Mesendoderm (in vitro differentiated cells): Measurements from ENCODE around the gene PGGT1B.

ENCODE experiments used
- DNase-seq: peaks from one replicate; pipeline ENCODE4 v3.0.0; 2013
- H2AK5ac ChIP-seq: 2 replicates; pipeline ENCODE4 v1.6.1; 2013; ENCODE audit warnings: low read length, inconsistent platforms
- H2BK120ac ChIP-seq: 2 replicates; pipeline ENCODE4 v1.6.1; 2013; ENCODE audit warnings: low read depth, mild to moderate bottlenecking, low read length, moderate library complexity, mixed read lengths
- H2BK15ac ChIP-seq: replicated peaks from 2 replicates; pipeline ENCODE4 v1.6.1; 2013; ENCODE audit warnings: low read depth, mild to moderate bottlenecking, moderate library complexity
- H2BK5ac ChIP-seq: 2 replicates; pipeline ENCODE4 v1.6.1; 2013; ENCODE audit warnings: low read length, inconsistent platforms
- H3K18ac ChIP-seq: 2 replicates; pipeline ENCODE4 v1.6.1; 2013; ENCODE audit warnings: mild to moderate bottlenecking, low read length, mixed read lengths
- H3K23ac ChIP-seq: one replicate; pipeline ENCODE4 v1.6.1; 2013; ENCODE audit warnings: low read length
- H3K27ac ChIP-seq: 2 replicates; pipeline ENCODE4 v1.5.1; 2013; ENCODE audit warnings: low read depth, mild to moderate bottlenecking, inconsistent platforms, low read length, moderate library complexity
- H3K27me3 ChIP-seq: 2 replicates; pipeline ENCODE4 v1.6.1; 2013; ENCODE audit warnings: low read length, control low read depth, mild to moderate bottlenecking, inconsistent platforms; ENCODE audit not compliant: insufficient read depth, poor library complexity
- H3K36me3 ChIP-seq: 2 replicates; pipeline ENCODE4 v1.6.1; 2013; ENCODE audit warnings: low read length, inconsistent platforms; ENCODE audit not compliant: control insufficient read depth, insufficient read depth
- H3K4ac ChIP-seq: one replicate; pipeline ENCODE4 v1.6.1; 2013; ENCODE audit warnings: low read depth, mild to moderate bottlenecking, low read length, moderate library complexity
- H3K4me1 ChIP-seq: 2 replicates; pipeline ENCODE4 v1.6.1; 2013; ENCODE audit warnings: low read depth, low read length, inconsistent platforms; ENCODE audit not compliant: control insufficient read depth
- H3K4me2 ChIP-seq: 2 replicates; pipeline ENCODE4 v1.6.1; 2013; ENCODE audit warnings: low read length
- H3K4me3 ChIP-seq: 2 replicates; pipeline ENCODE4 v1.5.1; 2013; ENCODE audit warnings: mild to moderate bottlenecking, low read length
- H3K56ac ChIP-seq: one replicate; pipeline ENCODE4 v1.6.1; 2013; ENCODE audit warnings: low read length
- H3K79me1 ChIP-seq: 2 replicates; pipeline ENCODE4 v1.6.1; 2013; ENCODE audit warnings: low read length, inconsistent platforms
- H3K79me2 ChIP-seq: 2 replicates; pipeline ENCODE4 v1.6.1; 2013; ENCODE audit warnings: mild to moderate bottlenecking, low read length; ENCODE audit not compliant: control insufficient read depth, insufficient read depth
- H3K9ac ChIP-seq: 2 replicates; pipeline ENCODE4 v1.6.1; 2013; ENCODE audit warnings: low read length, inconsistent platforms
- H4K5ac ChIP-seq: one replicate; pipeline ENCODE4 v1.6.1; 2013; ENCODE audit warnings: low read length
- H4K8ac ChIP-seq: one replicate; pipeline ENCODE4 v1.6.1; 2013; ENCODE audit warnings: low read depth, mild to moderate bottlenecking, control low read depth, low read length, moderate library complexity
- WGBS: extraction: QIAGEN DNeasy Blood & Tissue Kit; methylation state at CpG from one replicate; pipeline ENCODE4 v1.1.7; 2013; ENCODE audit warnings: low lambda C conversion rate, missing lambda C conversion rate; ENCODE audit not compliant: insufficient coverage; ENCODE audit errors: extremely low coverage; 5-methylcytosine and 5-hydroxymethylcytosine counted together

Gene PGGT1B

DNA sequence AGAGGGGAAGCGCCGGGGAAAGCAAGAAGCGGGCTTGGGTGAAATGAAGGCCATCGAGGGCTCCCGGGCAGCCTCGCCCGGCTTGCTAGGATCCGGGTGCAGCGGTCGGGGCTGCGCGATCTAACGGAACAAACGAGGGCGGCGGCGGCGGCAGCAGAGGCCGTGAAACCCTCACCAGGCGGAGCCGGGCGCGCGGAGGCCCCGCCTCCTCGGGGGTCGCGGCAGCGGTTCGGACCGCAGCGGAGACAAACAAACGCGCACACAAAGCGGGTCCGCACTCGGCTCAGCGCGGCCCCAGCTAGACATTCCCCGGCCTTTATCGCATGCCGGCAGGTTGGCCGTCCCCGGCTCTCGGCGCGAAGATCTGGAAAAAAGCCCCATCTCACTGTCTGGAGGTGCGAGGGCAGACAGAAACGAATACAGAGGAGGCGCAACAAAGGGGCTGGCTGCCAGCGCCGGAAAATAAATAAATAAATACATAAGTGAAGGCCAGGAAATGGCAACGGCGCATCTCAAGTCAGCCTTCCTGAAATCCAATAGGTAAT, 82.4 kb downstream of the PGGT1B start:
- no peaks in the 10 kb centered on the region for H3K79me1 ChIP-seq
- H3K36me3 ChIP-seq, result no peaks in the 10 kb centered on the region
- H2BK15ac ChIP-seq, result no peak overlapping the region
- H3K56ac ChIP-seq, result peak overlapping the region; percentile 65
- H3K23ac ChIP-seq, result no peak overlapping the region
- no peak overlapping the region for H2AK5ac ChIP-seq
- H3K79me2 ChIP-seq, result no peaks in the 10 kb centered on the region
- no peak overlapping the region for H3K4ac ChIP-seq
- no peak overlapping the region for H4K5ac ChIP-seq
- DNase-seq, result peak; percentile 62
- no peak overlapping the region for H3K18ac ChIP-seq
- no peak overlapping the region for H2BK120ac ChIP-seq
- H3K4me3 ChIP-seq, result peak overlapping the region; percentile 18
- H2BK5ac ChIP-seq, result no peak overlapping the region
- no peaks in the 10 kb centered on the region for H3K4me1 ChIP-seq
- WGBS, result no CpG with 5 or more reads among the region's 54 CpGs
- H3K27ac ChIP-seq, result no peak overlapping the region
- H4K8ac ChIP-seq, result no peak overlapping the region
- peak overlapping the region; percentile 92 for H3K4me2 ChIP-seq
- peak overlapping the region; percentile 51 for H3K9ac ChIP-seq
- peaks cover 31% of the 10 kb centered on the region for H3K27me3 ChIP-seq

DNA sequence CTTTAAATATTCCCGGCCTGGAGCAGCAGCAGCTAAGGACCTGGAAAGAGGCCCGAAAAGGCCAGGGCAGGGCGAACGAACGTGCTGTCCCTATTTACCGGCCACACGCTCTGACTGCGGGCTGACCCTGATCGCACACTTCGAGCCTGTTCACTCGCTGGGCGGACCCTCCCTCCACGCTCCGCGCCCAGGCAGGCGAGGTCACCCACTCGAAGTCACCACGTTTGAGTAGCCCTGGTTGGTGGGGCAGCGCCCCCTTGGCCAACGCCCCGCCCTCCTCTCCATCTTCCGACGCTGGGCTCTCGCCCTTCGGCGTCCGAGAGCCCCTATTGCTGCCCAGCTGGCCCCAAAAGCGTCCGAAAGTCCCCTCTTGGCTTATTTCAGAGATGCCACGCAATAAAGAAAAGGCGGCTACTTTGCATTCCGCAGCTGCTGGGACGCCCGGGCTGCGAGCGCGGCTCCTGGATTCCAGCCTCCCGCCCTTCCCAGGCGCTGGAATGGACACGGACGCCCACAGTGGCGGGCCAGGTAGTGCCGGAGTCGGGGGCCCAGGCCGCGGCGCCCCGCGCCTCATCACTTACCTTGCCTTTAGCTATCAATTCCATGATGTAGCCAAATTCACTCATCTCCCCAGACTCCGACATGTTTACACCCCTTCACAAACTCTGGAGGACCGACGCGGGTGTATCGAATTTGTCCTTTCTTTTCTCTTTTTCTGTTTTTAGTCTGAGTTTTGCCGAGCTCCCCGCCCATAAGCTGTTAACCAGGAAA, 83.1 kb downstream of the PGGT1B start:
- Histone ChIP-seq H3K56ac (peak overlapping the region; percentile 72), H3K4me2 (peak overlapping the region; percentile 92), H3K27me3 (peaks cover 31% of the 10 kb centered on the region), H3K79me2 (no peaks in the 10 kb centered on the region), H2BK15ac (no peak overlapping the region), H3K4me3 (peak overlapping the region; percentile 10), H2BK5ac (no peak overlapping the region), H2AK5ac (no peak overlapping the region), H4K5ac (no peak overlapping the region), H3K36me3 (no peaks in the 10 kb centered on the region), H3K4ac (no peak overlapping the region), H3K23ac (no peak overlapping the region), H3K4me1 (no peaks in the 10 kb centered on the region), H3K18ac (no peak overlapping the region), H3K9ac (peak overlapping the region; percentile 55), H3K79me1 (no peaks in the 10 kb centered on the region), H3K27ac (no peak overlapping the region), H2BK120ac (no peak overlapping the region), H4K8ac (no peak overlapping the region)
- peak; percentile 45 for DNase-seq
- no CpG with 5 or more reads among the region's 56 CpGs for WGBS

DNA sequence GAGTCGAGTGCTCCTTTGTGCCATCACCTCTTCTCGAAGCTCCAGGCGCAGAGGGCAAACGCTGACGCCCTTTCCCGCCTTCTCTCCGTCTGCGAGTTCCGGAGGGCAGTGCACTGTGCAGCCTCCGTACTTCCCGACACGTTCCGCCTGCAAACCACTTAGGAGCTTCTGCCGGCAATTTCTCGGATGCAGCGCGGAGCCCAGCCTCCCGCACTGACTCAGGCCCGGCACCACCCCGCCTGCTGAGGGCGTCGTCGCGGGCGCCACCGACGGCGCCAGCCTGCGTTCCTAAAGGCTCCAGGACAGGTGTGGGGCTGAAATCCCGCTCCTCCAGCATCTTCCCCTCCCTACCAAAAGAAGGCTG, 83.7 kb downstream of the PGGT1B start:
- Histone ChIP-seq H2BK120ac (no peak overlapping the region), H3K4me2 (peak overlapping the region; percentile 92), H3K79me2 (no peaks in the 10 kb centered on the region), H3K23ac (no peak overlapping the region), H3K79me1 (no peaks in the 10 kb centered on the region), H3K18ac (no peak overlapping the region), H3K9ac (peak overlapping the region; percentile 55), H4K5ac (no peak overlapping the region), H3K4ac (no peak overlapping the region), H3K27ac (no peak overlapping the region), H3K4me3 (no peak overlapping the region), H4K8ac (no peak overlapping the region), H3K56ac (peak overlapping the region; percentile 72), H3K4me1 (no peaks in the 10 kb centered on the region), H2BK15ac (no peak overlapping the region), H2AK5ac (no peak overlapping the region), H3K36me3 (no peaks in the 10 kb centered on the region), H3K27me3 (peaks cover 31% of the 10 kb centered on the region), H2BK5ac (no peak overlapping the region)
- WGBS, result no CpG with 5 or more reads among the region's 30 CpGs
- DNase-seq, result peak; percentile 42

DNA sequence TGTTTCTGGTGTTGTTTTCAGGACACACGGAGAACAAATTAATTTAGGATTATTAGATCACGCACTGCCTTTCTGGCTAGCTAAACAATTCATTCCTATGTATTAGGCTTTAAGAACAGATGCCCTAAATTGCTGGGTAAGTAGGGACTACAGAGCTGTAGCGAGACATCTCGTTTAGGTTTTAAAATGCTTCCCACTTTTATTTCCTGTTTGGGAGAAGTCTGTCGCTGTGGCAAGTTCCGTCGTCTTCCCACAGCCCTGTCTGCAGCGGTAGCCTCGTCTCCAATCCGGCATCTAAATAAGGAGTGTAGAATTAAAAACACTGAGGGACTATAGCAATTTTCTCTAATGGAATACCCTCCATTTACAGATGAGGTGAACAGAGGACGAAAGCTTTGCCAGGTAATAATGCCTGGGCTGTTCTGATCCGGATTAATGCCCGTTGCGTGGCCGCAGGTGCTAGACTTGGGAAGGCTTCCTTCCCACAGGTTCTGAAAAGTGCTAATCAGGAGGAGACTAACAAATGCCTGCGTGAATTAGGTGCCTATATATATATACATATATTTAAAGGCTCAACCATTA, 91.7 kb downstream of the PGGT1B start:
- Histone ChIP-seq H3K4me3 (peak overlapping the region; percentile 54), H3K56ac (peak overlapping the region; percentile 93), H4K8ac (no peak overlapping the region), H3K23ac (peak overlapping the region; percentile 15), H3K9ac (peak overlapping the region; percentile 81), H4K5ac (no peak overlapping the region), H3K18ac (no peak overlapping the region), H3K4me2 (peak overlapping the region; percentile 85), H2BK120ac (no peak overlapping the region), H3K36me3 (no peaks in the 10 kb centered on the region), H2AK5ac (no peak overlapping the region), H2BK5ac (no peak overlapping the region), H3K27me3 (no peaks in the 10 kb centered on the region), H3K4me1 (no peaks in the 10 kb centered on the region), H3K27ac (no peak overlapping the region), H2BK15ac (no peak overlapping the region), H3K79me1 (peaks cover 6% of the 10 kb centered on the region), H3K79me2 (peaks cover 12% of the 10 kb centered on the region), H3K4ac (no peak overlapping the region)
- no CpG with 5 or more reads among the region's 16 CpGs for WGBS
- DNase-seq, result no peak

DNA sequence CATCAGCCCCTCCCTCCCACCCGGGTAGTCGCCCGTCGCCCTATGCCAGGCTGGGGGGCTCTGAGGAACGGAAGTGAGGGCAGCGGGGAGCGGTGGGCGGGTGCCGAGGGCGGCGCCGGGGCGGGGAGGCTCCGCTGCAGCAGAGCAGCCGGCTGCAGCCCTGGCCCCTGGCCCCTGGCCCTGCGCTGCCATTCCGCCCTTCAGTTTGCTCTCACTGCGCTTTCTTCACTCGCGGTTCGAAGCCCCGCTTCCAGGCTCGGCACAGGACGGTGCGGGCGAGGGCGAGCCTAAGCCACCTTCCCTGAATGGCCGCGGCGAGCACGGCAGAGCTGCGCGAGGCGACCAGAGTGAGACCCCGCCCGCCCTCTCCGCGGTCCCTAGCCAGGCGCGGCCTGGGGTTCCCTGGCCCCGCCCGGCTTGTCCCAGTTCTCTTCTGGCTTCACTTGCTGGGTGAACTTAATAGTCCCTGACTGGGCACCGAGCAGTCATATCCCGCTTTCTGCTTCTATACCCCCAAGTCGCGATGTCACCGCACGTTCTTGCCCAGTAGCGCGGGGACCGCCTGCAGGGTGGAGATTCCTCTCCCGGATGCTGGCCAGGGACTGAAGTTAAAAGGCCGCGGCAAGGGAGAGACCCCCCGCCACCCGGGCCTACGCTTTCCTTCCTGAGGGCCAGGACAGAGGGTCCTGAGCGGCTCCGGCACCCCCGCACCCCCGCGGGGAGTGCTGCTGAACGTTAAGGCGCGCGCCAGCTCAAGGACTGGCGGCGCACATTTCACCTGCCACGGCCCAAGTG, 92.3 kb downstream of the PGGT1B start:
- Histone ChIP-seq H3K27me3 (no peaks in the 10 kb centered on the region), H3K4me1 (no peaks in the 10 kb centered on the region)
- WGBS, result no CpG with 5 or more reads among the region's 69 CpGs

More for the DNA sequence above, 92.3 kb downstream of the PGGT1B start:
- Histone ChIP-seq H3K56ac (peak overlapping the region; percentile 93), H3K79me1 (peaks cover 13% of the 10 kb centered on the region), H2AK5ac (no peak overlapping the region), H2BK15ac (no peak overlapping the region), H3K9ac (peak overlapping the region; percentile 81), H3K4me2 (peak overlapping the region; percentile 85), H2BK120ac (no peak overlapping the region), H3K36me3 (no peaks in the 10 kb centered on the region), H3K27ac (peak overlapping the region; percentile 45), H3K23ac (no peak overlapping the region), H4K5ac (no peak overlapping the region), H4K8ac (no peak overlapping the region), H3K18ac (peak overlapping the region; percentile 63), H2BK5ac (no peak overlapping the region), H3K4me3 (peak overlapping the region; percentile 54), H3K4ac (no peak overlapping the region), H3K79me2 (peaks cover 19% of the 10 kb centered on the region)
- no peak for DNase-seq
